ENCODE results near the gene LMNTD2.

LMNTD2 gene

GRCh38 chr11:567629-568292, 7.2 kb upstream of the LMNTD2 start:
- DNase-seq, result no peak

- DNase-seq, result no peak
Observed at GRCh38 chr11:567011-567628, 6.6 kb upstream of the LMNTD2 start.

- DNase-seq, result no peak
Observed at GRCh38 chr11:565921-566509, 5.5 kb upstream of the LMNTD2 start.

GRCh38 chr11:563812-564578, 3.5 kb upstream of the LMNTD2 start:
- DNase-seq, result no peak

- no peak for DNase-seq
Observed at GRCh38 chr11:563066-563811, 2.7 kb upstream of the LMNTD2 start.

- no peak for DNase-seq
Observed at GRCh38 chr11:562046-562645, 1.6 kb upstream of the LMNTD2 start.

- DNase-seq, result no peak
Observed at GRCh38 chr11:561148-562003, 838 bp upstream of the LMNTD2 start.

GRCh38 chr11:559712-560304, 730 bp downstream of the LMNTD2 start:
- DNase-seq, result no peak

- no peak for DNase-seq
Observed at GRCh38 chr11:559020-559620, 1.4 kb downstream of the LMNTD2 start.

- DNase-seq, result no peak
Observed at GRCh38 chr11:558503-558902, 2.0 kb downstream of the LMNTD2 start.

GRCh38 chr11:557328-558132, 3.0 kb downstream of the LMNTD2 start:
- DNase-seq, result no peak

GRCh38 chr11:556662-557256, 3.8 kb downstream of the LMNTD2 start:
- no peak for DNase-seq

- DNase-seq, result no peak
Observed at GRCh38 chr11:555780-556661, 4.5 kb downstream of the LMNTD2 start.

GRCh38 chr11:555227-555779, 5.2 kb downstream of the LMNTD2 start:
- no peak for DNase-seq

GRCh38 chr11:554428-555226, 5.9 kb downstream of the LMNTD2 start:
- peak in 1 of 2 experiments; percentile 51 for DNase-seq

- no peak for DNase-seq
Observed at GRCh38 chr11:553988-554340, 6.6 kb downstream of the LMNTD2 start.
